VCaP (cell line): Measurements from ENCODE around the gene LBHD2.

Source experiments
- H3K27ac ChIP-seq: fragments of 450-650 bp; 2 replicates; pipeline ENCODE4 v1.5.1; 2017
- CTCF ChIP-seq: fragments of 450-650 bp; conservative IDR thresholded peaks from 2 replicates; pipeline ENCODE4 v1.5.1; 2017; ENCODE audit warnings: mild to moderate bottlenecking, moderate library complexity

Gene LBHD2

GRCh38 chr14:103108749-103109207 is 24.8 kb downstream of the LBHD2 start:
- H3K27ac ChIP-seq, result no peak overlapping the region
- no peak for TF ChIP-seq CTCF

GRCh38 chr14:103109535-103110441 is 25.8 kb downstream of the LBHD2 start:
- no peak for TF ChIP-seq CTCF
- H3K27ac ChIP-seq, result no peak overlapping the region

- no peak for TF ChIP-seq CTCF
- no peak overlapping the region for H3K27ac ChIP-seq
Measured at GRCh38 chr14:103110681-103111231, 26.7 kb downstream of the LBHD2 start.

- TF ChIP-seq CTCF, result no peak
- H3K27ac ChIP-seq, result no peak overlapping the region
Measured at GRCh38 chr14:103111232-103111868, 27.3 kb downstream of the LBHD2 start.

- no peak overlapping the region for H3K27ac ChIP-seq
- TF ChIP-seq CTCF, result no peak
Measured at GRCh38 chr14:103112400-103113243, 28.6 kb downstream of the LBHD2 start.

GRCh38 chr14:103113303-103113702 is 29.3 kb downstream of the LBHD2 start:
- H3K27ac ChIP-seq, result no peak overlapping the region
- no peak for TF ChIP-seq CTCF
